Jurkat, Clone E6-1 (cell line): ENCODE measurements around the gene GJC1.

Experiments used
- DNase-seq: peaks from one replicate; pipeline ENCODE4 v3.0.0-alpha.2; 2011; ENCODE audit warnings: low read depth, low spot score
- H3K4me3 ChIP-seq: 2 replicates; pipeline ENCODE4 v1.5.1; 2011; ENCODE audit warnings: mild to moderate bottlenecking, low read length, control low read depth, moderate library complexity

Gene GJC1

DNA sequence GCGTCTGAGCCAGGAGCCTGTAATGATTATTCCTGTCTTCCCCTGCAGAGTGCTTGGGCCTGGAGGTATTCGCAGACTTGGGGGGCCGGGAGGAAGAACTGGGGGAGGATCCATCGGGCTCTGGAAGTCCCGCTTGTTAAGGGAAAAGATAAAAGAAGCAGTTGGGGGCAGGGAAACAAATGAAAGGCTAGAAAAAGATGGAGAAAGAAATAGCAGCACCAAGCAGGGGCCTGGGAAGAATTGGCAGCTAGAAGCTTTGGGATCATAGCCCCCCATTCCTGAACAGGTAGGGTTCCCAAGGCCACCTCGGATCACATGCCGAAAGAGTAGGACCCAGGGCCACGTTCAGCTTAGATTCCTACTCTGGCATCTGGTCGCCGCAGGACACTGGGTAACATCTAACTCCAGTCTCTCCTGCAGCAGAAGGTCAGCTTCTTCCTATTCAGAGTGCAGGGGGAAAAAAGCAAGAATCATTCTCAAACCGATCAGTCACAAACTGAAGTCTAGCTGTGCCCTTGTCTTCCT is 47.7 kb downstream of the GJC1 start:
- H3K4me3 ChIP-seq: no peak overlapping the region
- DNase-seq: no peak

DNA sequence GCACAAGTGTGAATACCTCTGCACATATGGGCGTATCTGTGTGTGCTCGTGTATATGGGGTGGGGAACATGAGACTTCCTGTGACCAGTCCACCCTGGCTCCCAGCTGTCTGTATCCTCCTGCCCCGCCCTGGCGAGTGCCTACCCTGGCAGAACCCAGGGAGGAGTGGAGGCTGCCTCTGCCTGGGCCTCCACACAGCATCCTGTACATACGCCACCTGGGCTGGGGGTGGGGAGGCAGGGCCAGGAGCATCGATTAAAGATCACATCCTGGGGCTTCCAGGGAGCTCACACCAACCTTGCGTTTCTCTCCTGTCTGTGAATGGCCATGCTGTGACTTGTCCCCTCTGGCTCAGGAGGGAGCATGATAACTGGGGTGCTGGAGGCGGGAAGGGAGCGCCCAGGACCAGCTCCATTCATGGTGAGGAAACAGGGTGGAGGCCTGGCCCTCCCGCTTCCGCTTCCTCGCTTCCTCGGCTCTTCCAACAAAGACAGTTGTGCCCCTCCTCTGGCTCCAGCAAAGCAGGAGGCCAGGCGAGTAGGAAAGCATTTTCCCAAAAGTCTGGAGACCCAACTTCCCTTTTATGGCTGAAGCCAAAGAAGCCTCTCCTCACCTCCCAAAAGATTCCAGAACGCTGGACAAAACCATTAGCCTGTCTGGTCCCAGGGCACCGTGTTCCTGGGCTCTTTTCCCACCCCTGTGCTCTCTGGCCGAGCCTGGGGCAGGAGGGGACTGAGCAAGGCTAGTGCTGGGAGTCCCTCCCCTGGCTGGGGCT is 48.3 kb downstream of the GJC1 start:
- H3K4me3 ChIP-seq: no peak overlapping the region
- DNase-seq: no peak

DNA sequence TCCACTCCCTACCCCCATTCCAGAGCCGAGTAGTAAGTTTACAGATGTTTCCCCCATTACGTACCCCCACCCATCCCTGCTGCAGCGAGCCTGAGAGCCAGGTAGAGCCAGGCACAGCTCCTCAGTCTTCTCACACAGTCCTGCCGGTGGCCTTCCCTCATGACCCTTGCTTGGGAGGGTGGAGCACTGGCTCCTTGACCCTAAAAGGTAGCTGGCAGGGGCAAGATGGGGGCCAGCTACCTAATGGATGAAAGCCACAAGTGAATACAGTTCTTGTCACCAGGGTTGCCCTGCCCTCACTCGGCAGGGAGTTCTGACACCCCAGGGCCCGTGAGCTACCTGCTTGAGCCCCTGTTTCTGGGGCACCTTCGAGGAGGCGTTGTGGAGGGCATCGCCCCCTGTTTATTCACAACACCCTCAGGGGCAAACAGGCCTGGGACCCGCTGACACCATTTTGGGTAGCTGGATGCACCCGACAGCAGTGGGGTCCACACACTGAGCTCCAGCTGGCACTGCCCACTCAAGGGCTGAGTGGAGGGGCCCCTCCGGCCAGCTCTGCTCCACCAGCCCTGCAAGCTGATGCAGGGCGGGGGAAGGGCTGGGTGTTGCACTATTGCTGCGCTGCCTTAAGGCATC is 49.1 kb downstream of the GJC1 start:
- no peak overlapping the region for H3K4me3 ChIP-seq
- DNase-seq: no peak

DNA sequence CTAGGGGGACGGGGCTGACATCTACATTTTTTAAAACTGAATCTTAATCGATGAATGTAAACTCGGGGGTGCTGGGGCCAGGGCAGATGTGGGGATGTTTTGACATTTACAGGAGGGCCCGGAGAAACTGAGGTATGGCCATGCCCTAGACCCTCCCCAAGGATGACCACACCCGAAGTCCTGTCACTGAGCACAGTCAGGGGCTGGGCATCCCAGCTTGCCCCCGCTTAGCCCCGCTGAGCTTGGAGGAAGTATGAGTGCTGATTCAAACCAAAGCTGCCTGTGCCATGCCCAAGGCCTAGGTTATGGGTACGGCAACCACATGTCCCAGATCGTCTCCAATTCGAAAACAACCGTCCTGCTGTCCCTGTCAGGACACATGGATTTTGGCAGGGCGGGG is 49.9 kb downstream of the GJC1 start:
- no peak overlapping the region for H3K4me3 ChIP-seq
- no peak for DNase-seq

DNA sequence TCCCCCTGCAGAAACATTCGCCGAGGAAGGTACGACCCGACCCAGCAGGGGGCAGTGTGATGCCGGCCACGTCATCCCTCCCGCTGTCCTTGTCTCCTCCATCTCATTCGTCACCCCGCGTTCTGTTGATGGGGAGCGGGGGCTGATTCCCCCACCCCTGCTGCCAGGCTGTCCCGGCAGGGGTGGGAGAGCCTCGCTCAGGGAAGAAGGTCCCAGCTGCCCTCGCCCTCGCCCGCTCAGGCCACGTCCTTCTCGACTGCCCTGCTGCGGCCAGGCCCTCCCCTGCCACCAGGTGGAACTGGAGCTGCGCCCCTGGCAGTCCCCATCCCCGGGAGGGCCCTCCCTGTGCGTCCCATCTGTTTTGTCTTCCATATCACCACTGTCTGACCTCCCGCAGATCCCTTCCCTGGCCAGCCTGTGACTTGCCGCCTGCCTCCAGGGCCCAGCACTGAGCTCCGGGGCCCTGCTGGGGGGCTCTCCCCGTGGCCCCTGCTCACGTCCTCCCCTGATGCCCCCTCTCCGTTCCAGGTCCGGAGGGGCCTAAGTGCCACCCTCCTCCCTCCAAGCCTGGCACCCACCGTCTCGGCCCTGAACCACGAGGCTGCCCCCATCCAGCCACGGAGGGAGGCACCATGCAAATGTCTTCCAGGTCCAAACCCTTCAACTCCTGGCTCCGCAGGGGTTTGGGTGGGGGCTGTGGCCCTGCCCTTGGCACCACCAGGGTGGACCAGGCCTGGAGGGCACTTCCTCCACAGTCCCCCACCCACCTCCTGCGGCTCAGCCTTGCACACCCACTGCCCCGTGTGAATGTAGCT is 50.7 kb downstream of the GJC1 start:
- H3K4me3 ChIP-seq: peak overlapping the region; percentile 53
- DNase-seq: peak; percentile 61

DNA sequence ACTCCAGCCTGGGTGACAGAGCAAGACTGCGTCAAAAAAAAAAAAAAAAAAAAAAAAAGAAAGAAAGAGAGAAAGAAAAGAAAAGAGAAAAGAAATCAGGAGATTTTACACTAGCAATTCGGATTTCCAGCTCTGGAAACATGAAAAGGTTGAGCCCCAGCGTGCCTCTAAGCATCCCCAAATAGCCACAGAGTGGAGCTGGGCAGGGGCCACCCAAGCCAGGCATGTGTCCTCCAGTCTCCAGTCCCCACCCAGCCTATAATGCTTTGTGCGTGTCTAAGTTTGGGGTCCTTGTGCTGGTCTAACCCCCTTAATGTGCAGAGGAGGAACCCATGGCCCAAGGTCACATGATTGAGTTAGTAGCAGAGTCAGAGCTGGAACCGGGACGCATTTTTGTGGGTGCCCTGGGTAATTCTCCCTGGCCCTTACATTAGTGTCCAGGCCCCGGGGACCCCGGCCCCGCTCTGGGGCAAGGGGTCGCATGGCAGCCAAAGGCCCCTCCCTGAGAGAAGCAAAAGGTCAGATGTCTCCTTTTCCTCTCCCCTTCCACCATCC is 51.4 kb downstream of the GJC1 start:
- peak overlapping the region; percentile 53 for H3K4me3 ChIP-seq
- DNase-seq: no peak

DNA sequence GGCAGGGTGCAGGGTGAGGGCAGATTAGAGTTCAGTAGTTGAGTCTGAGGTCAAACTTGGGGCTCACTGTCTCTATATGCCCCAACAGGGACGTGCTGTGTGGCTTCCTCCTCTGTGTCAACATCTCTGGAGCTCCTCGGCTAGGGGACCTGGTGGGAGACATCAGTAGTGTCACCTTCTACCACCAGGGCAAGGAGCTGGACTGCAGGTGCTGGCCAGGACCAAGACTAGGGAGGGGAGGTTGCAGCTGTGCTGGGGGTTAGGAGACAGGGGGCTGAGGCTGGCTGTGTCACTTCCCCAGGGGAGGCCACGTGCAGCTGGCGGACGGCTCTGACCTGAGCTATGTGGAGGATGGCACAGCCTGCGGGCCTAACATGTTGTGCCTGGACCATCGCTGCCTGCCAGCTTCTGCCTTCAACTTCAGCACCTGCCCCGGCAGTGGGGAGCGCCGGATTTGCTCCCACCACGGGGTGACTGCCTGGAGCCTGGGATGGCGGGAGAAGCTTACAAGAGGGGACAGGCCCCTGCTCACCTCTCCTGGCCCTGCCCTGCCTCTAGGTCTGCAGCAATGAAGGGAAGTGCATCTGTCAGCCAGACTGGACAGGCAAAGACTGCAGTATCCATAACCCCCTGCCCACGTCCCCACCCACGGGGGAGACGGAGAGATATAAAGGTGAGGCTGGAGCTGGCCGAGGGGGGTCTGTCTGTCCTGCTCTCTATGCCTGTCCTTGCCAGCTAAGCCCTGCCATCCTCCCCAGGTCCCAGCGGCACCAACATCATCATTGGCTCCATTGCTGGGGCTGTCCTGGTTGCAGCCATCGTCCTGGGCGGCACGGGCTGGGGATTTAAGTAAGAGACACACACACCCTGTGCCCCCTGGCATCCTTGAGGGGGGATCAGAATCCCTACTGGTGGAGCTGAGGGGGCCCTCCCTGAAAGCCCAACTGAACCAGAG is 52.4 kb downstream of the GJC1 start:
- DNase-seq: no peak
- no peak overlapping the region for H3K4me3 ChIP-seq

DNA sequence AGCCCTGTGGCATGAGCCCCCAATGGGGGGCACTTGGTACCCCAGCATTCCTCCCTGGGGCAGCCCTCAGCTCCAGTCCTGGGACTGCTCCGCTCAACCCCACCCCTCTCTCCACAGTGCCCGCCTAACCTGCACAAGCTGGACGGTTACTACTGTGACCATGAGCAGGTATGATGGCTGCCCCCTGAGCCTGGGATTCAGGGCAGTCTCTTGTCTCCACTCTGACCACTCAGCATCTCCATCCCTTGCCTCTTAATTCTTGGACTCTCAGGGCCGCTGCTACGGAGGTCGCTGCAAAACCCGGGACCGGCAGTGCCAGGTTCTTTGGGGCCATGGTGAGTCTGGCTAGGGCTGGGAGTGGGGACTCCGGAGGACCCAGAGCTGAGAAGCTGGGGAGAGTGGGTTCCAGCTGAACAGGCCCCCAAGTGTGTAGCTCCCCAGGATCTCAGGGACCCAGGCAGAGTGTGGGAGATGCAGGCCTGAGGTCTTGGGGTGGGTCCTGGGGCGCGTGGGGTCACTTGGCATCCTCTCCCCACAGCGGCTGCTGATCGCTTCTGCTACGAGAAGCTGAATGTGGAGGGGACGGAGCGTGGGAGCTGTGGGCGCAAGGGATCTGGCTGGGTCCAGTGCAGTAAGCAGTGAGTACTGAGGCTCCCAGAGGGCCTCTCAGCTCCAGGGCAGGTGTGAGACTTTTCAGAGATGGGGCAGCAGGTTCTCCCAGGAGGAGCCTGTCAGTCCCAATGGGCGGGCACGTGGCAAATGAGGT is 53.3 kb downstream of the GJC1 start:
- no peak overlapping the region for H3K4me3 ChIP-seq
- no peak for DNase-seq

DNA sequence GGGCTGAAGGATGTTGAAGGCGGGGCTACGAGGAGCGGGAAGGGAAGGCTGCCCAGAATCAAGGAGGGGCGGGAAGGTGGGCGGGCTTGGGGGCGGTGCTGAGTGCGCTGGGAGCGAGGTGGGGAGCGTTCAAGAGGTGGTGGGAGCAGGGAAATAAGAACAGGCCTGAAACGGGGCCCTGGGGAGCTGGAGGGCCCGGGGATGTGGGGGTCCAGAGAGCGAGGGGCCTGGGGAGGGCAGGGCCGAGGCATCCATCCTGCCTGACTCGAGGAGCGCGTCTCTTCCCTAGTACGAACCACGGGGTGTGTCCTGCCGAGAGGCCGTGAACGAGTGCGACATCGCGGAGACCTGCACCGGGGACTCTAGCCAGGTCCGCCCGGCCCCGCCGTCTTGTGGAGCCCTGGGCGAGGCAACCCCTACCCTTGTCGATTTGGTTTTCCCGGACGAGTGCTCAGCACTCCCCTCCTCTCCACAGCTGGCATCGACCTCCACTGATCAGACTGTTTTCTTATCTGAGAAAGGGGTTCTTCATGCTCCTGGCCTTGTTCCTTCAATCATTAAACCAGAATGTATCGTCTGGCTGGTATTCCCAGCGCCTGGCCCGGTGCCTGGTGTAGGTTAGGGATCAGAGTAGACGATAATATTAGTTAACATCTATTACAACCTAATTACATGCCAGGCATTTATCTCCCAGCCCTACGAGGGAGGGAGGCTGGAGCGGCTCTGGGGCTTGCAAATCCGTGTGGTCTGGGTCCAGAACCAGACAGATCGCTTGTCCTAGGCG is 54.1 kb downstream of the GJC1 start:
- no peak for DNase-seq
- peak overlapping the region; percentile 70 for H3K4me3 ChIP-seq

DNA sequence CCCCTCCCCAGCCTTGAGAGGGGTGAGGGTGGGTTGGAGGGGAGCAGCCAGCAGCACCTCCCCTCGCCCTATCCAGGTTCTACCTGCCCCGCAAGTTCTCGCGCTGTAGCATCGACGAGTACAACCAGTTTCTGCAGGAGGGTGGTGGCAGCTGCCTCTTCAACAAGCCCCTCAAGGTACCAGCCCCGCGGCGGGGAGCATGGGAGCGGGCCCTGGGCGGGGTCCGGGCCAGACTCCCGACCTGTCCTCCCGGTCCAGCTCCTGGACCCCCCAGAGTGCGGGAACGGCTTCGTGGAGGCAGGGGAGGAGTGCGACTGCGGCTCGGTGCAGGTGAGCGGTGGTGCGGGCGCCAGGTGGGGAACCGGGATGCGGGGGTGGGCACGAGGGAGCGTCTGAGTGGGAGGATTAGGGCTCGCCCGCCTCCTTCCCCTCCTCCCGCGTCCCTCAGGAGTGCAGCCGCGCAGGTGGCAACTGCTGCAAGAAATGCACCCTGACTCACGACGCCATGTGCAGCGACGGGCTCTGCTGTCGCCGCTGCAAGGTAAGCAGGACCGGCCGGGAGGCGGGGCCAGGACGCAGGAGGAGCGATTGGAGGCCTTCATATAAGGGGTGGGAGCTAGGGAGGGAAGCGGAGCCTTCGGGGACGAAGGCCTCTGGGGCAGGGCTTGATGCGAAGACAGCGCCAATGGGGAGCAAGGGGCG is 54.8 kb downstream of the GJC1 start:
- peak overlapping the region; percentile 70 for H3K4me3 ChIP-seq
- peak; percentile 98 for DNase-seq

DNA sequence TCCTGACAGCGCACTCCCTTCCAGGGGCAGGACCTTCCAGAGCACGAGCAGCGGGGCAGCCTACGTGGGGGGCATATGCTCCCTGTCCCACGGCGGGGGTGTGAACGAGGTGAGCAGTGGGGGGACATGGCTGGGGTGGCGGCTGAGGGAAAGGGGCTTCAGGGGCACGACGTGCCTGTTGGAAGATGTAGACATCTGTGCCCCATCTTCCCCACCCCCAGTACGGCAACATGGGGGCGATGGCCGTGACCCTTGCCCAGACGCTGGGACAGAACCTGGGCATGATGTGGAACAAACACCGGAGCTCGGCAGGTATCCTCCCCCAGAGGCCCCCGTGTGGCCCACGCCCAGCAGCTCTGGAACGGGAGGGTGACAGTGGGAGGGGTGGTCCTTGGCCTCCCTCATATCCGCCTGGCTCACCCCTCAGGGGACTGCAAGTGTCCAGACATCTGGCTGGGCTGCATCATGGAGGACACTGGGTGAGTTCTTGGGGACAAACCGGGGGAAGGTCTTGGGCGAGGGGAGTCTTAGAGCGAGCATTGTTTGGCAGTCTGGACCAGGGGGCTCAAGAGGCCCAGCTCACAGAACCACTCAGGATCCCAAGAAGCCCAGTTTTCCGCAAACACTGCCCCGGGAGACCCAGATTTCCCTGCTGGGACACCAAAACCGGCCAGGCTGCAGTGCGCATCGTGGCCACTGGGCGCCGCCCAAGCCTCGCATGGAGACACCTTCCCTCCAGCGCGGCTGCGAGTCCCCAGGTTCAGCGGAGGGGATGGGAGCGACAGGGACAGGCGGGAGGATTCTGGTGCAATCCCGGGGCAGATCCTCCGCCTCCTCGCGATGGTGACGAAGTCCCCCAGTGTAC is 55.6 kb downstream of the GJC1 start:
- DNase-seq: peak; percentile 55
- peak overlapping the region; percentile 70 for H3K4me3 ChIP-seq

DNA sequence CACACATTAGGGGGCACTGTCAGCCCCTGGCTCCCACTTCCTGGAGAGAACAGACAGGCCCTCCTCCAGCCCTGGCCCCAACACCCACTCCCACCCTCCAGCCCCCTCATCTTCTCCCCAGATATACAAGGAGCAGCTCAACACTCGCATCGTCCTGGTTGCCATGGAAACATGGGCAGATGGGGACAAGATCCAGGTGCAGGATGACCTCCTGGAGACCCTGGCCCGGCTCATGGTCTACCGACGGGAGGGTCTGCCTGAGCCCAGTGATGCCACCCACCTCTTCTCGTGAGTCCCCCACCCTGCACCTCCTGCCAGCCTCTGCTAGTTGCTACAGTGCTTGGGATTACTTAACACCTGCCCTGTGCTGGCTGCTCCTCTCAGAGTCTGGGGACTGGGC is 56.9 kb downstream of the GJC1 start:
- no peak overlapping the region for H3K4me3 ChIP-seq
- DNase-seq: no peak

DNA sequence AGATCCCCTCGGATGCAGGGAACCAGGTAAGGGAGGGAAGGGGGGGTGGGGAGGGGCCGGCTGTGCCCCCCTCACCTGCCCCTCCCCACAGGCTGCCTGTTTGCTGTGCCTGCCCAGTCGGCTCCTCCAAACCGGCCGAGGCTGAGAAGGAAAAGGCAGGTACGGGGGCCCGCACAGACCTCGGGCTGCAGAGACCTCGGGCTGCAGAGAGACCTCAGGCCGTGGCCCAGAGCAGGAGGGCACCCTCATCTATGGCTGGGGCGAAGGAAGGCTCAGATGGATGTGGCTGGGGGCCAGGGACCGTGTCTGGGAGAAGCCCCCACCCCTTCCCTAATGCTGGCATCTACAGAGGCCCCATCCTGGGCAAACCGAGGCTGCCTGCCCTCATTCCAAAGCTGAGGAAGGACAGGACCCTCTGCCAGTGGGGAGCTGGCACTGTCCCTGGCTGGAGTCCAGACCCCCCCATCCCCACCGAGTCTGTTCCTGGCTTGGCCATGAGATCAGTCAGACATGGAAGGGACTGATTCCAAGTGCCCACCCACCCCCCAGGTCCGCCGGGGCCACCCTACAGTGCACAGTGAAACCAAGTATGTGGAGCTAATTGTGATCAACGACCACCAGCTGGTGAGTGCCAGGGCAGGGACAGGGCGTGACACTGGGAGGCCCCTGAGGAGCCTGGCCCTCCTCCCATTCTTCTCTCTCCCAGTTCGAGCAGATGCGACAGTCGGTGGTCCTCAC is 57.6 kb downstream of the GJC1 start:
- H3K4me3 ChIP-seq: no peak overlapping the region
- DNase-seq: no peak

DNA sequence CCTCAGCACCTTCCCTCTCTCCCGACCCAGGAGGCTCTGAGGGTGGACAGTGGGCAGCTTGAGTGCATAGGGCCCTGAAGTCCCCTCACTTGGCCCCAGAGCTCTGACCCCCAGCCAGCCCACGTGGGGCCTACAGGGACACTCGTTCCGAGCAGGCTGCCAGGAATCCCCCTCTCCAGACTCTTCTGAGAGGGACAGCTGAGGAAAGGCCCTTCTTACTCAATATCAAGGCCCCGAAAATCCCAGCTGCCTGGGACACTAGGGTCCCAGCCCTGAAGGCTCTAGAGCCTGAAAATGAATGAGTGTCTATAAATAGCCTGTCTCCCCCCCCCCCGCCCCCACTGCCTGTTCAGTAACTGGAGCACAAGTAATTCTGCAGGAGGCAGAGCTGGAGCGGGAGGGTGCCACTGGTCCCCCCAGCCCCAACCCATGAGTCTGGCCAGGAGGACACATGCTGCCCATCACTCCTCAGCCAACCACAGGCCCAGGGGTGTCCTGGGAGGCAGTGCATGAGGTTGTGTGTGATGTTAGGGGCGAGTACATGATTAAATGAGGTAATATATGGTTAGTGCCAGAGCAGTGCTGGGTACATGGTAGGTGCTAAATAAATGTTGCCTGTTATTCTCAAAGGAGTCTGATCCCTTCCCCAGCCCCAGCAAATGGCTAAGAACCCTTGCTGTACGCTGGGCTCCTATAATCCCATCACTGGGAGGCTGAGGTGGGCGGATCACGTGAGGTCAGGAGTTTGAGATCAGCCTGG is 59.7 kb downstream of the GJC1 start:
- no peak for DNase-seq
- no peak overlapping the region for H3K4me3 ChIP-seq
